HepG2 (cell line): ENCODE measurements around the gene KRTAP1-1.

Experiments
- HDAC6 ChIP-seq: fragments of 200-600 bp; sonication (generic); IDR thresholded peaks from 2 replicates; pipeline ENCODE4 v1.7.0; 2017; ENCODE audit warnings: mild to moderate bottlenecking, antibody characterized with exemption, low read length, low read depth
- KDM5B ChIP-seq: sonication (generic); formaldehyde crosslinking; IDR thresholded peaks from 2 replicates; pipeline ENCODE4 v1.4.0; 2020; ENCODE audit warnings: missing genetic modification reagents, mild to moderate bottlenecking, borderline replicate concordance
- NFYB ChIP-seq: sonication (generic); formaldehyde crosslinking; IDR thresholded peaks from 2 replicates; pipeline ENCODE4 v1.4.0; 2020; ENCODE audit warnings: missing genetic modification reagents
- NR2C2 ChIP-seq: sonication (generic); formaldehyde crosslinking; IDR thresholded peaks from 2 replicates; pipeline ENCODE4 v1.4.0; 2020; ENCODE audit warnings: missing genetic modification reagents, mild to moderate bottlenecking, moderate library complexity, borderline replicate concordance
- SCMH1 ChIP-seq: sonication (generic); formaldehyde crosslinking; IDR thresholded peaks from 2 replicates; pipeline ENCODE4 v1.9.0; 2021; ENCODE audit warnings: missing genetic modification reagents, mild to moderate bottlenecking, borderline replicate concordance
- TOE1 ChIP-seq: sonication (generic); formaldehyde crosslinking; IDR thresholded peaks from 2 replicates; pipeline ENCODE4 v1.4.0; 2020; ENCODE audit warnings: mild to moderate bottlenecking, missing genetic modification reagents
- ZFY ChIP-seq: sonication (generic); formaldehyde crosslinking; IDR thresholded peaks from 2 replicates; pipeline ENCODE4 v1.4.0; 2020; ENCODE audit warnings: missing genetic modification reagents
- ZNF747 ChIP-seq: sonication (generic); formaldehyde crosslinking; IDR thresholded peaks from 2 replicates; pipeline ENCODE4 v1.8.1; 2023; ENCODE audit warnings: missing genetic modification reagents, mild to moderate bottlenecking, borderline replicate concordance
- TF ChIP-seq, protein P1 (sequence below): sonication (generic); formaldehyde crosslinking; IDR thresholded peaks from 2 replicates; pipeline ENCODE4 v1.5.0; 2020; ENCODE audit warnings: mild to moderate bottlenecking, missing genetic modification reagents, moderate library complexity
- TF ChIP-seq, protein P2 (sequence below), 2 experiments: sonication (generic) in 1 of 2; formaldehyde crosslinking in 1 of 2; IDR thresholded peaks; 2 replicates each; pipeline versions ENCODE4 v1.4.0 to v1.6.1; 2018 to 2020; ENCODE audit warnings: missing genetic modification reagents in 2 of 2, borderline replicate concordance in 1 of 2, low read depth in 1 of 2, mild to moderate bottlenecking in 1 of 2, missing biosample characterization in 1 of 2
- TF ChIP-seq, protein P3 (sequence below): sonication (generic); formaldehyde crosslinking; IDR thresholded peaks from 2 replicates; pipeline ENCODE4 v1.5.0; 2020; ENCODE audit warnings: missing genetic modification reagents

DNA sequence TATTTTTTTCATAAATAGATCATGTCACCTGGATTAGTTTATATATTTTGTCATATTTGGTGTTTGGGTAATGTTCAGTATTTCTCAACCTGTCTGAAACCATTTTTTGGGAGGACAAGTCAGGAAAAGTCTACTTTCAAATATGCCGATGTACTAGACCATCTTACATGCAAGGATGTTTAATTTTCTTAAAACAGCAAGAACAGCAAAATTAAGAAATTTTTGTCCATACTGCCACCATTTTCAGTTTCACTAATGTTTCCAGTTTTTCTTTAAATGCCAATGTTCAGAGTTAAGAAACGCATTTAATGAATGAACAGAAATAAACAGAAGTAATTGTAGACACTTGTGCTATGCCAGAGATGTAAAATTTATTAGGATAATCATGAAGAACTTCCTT, 48.2 kb downstream of the KRTAP1-1 start:
- TF ChIP-seq, protein P1, sequence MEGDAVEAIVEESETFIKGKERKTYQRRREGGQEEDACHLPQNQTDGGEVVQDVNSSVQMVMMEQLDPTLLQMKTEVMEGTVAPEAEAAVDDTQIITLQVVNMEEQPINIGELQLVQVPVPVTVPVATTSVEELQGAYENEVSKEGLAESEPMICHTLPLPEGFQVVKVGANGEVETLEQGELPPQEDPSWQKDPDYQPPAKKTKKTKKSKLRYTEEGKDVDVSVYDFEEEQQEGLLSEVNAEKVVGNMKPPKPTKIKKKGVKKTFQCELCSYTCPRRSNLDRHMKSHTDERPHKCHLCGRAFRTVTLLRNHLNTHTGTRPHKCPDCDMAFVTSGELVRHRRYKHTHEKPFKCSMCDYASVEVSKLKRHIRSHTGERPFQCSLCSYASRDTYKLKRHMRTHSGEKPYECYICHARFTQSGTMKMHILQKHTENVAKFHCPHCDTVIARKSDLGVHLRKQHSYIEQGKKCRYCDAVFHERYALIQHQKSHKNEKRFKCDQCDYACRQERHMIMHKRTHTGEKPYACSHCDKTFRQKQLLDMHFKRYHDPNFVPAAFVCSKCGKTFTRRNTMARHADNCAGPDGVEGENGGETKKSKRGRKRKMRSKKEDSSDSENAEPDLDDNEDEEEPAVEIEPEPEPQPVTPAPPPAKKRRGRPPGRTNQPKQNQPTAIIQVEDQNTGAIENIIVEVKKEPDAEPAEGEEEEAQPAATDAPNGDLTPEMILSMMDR (CRISPR knock-in tag) = no peak
- TF ChIP-seq HDAC6 = no peak
- TF ChIP-seq SCMH1 (CRISPR knock-in tag) = no peak
- TF ChIP-seq, protein P2, sequence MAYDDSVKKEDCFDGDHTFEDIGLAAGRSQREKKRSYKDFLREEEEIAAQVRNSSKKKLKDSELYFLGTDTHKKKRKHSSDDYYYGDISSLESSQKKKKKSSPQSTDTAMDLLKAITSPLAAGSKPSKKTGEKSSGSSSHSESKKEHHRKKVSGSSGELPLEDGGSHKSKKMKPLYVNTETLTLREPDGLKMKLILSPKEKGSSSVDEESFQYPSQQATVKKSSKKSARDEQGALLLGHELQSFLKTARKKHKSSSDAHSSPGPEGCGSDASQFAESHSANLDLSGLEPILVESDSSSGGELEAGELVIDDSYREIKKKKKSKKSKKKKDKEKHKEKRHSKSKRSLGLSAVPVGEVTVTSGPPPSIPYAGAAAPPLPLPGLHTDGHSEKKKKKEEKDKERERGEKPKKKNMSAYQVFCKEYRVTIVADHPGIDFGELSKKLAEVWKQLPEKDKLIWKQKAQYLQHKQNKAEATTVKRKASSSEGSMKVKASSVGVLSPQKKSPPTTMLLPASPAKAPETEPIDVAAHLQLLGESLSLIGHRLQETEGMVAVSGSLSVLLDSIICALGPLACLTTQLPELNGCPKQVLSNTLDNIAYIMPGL (CRISPR knock-in tag; IDR thresholded peaks at IDR 0.05; ENCODE audit: borderline replicate concordance in 1 of 2, low read depth in 1 of 2) = no peak
- no peak for TF ChIP-seq KDM5B (CRISPR knock-in tag)
- no peak for TF ChIP-seq NR2C2 (CRISPR knock-in tag)
- no peak for TF ChIP-seq NFYB (CRISPR knock-in tag)
- TF ChIP-seq TOE1 (CRISPR knock-in tag) = no peak
- TF ChIP-seq ZNF747 (CRISPR knock-in tag) = no peak
- TF ChIP-seq, protein P3, sequence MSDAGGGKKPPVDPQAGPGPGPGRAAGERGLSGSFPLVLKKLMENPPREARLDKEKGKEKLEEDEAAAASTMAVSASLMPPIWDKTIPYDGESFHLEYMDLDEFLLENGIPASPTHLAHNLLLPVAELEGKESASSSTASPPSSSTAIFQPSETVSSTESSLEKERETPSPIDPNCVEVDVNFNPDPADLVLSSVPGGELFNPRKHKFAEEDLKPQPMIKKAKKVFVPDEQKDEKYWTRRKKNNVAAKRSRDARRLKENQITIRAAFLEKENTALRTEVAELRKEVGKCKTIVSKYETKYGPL (CRISPR knock-in tag) = no peak
- TF ChIP-seq ZFY (CRISPR knock-in tag) = no peak
